PC-9 (cell line): ENCODE results near the gene FDX2.

ENCODE experiments used
- EZH2 ChIP-seq: fragments of 200-600 bp; sonication (generic); IDR thresholded peaks from 2 replicates; pipeline ENCODE4 v1.8.0; 2017; ENCODE audit warnings: antibody characterized with exemption, low read depth
- TF ChIP-seq, protein P1 (sequence below): fragments of 200-600 bp; sonication (generic); conservative IDR thresholded peaks from 2 replicates; pipeline ENCODE4 v1.6.1; 2017; ENCODE audit warnings: mixed run types, antibody characterized with exemption, mild to moderate bottlenecking, moderate library complexity

DNA sequence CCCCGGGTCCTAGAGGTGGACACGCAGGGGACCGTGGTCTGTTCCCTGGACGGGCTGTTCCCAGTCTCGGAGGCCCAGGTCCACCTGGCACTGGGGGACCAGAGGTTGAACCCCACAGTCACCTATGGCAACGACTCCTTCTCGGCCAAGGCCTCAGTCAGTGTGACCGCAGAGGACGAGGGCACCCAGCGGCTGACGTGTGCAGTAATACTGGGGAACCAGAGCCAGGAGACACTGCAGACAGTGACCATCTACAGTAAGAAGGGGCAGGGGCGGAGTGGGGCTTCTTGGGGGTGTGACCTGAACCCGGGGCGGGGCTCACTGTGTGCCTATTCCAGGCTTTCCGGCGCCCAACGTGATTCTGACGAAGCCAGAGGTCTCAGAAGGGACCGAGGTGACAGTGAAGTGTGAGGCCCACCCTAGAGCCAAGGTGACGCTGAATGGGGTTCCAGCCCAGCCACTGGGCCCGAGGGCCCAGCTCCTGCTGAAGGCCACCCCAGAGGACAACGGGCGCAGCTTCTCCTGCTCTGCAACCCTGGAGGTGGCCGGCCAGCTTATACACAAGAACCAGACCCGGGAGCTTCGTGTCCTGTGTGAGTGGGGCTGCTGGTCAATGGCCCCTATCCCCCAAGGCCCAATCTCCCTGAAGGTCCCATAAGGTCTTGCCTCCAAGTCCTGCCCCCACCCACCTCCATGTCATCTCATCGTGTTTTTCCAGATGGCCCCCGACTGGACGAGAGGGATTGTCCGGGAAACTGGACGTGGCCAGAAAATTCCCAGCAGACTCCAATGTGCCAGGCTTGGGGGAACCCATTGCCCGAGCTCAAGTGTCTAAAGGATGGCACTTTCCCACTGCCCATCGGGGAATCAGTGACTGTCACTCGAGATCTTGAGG is 31.5 kb downstream of the FDX2 start:
- no peak for TF ChIP-seq EZH2
- TF ChIP-seq, protein P1, sequence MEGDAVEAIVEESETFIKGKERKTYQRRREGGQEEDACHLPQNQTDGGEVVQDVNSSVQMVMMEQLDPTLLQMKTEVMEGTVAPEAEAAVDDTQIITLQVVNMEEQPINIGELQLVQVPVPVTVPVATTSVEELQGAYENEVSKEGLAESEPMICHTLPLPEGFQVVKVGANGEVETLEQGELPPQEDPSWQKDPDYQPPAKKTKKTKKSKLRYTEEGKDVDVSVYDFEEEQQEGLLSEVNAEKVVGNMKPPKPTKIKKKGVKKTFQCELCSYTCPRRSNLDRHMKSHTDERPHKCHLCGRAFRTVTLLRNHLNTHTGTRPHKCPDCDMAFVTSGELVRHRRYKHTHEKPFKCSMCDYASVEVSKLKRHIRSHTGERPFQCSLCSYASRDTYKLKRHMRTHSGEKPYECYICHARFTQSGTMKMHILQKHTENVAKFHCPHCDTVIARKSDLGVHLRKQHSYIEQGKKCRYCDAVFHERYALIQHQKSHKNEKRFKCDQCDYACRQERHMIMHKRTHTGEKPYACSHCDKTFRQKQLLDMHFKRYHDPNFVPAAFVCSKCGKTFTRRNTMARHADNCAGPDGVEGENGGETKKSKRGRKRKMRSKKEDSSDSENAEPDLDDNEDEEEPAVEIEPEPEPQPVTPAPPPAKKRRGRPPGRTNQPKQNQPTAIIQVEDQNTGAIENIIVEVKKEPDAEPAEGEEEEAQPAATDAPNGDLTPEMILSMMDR, result no peak
